OCI-LY1 (cell line): ENCODE results near the gene SULF2.
A peak's percentile ranks its signal among the peaks of the same experiment; 100 is the strongest.

Experiments used
- H2AFZ ChIP-seq: fragments of 200-600 bp; sonication (generic), shearing (Covaris generic); 2 replicates; pipeline ENCODE4 v1.6.0; 2014; ENCODE audit warnings: antibody characterized with exemption, mild to moderate bottlenecking, low read length
- H3F3A ChIP-seq: fragments of 200-600 bp; sonication (generic), shearing (Covaris generic); 2 replicates; pipeline ENCODE4 v1.6.0; 2014; ENCODE audit warnings: mild to moderate bottlenecking, antibody characterized with exemption, low read length, moderate library complexity; ENCODE audit not compliant: insufficient read depth
- H3K27ac ChIP-seq: fragments of 200-600 bp; sonication (generic); 2 replicates; pipeline ENCODE4 v1.5.1; 2014; ENCODE audit warnings: low read length, mixed run types, mild to moderate bottlenecking, low read depth; ENCODE audit not compliant: poor library complexity, severe bottlenecking
- H3K27me3 ChIP-seq: fragments of 200-600 bp; sonication (generic); 2 replicates; pipeline ENCODE4 v1.6.0; 2014; ENCODE audit warnings: antibody characterized with exemption, mild to moderate bottlenecking, low read length, moderate library complexity; ENCODE audit not compliant: insufficient read depth
- H3K36me3 ChIP-seq: fragments of 200-600 bp; sonication (generic); 2 replicates; pipeline ENCODE4 v1.6.1; 2014; ENCODE audit warnings: mild to moderate bottlenecking, antibody characterized with exemption, low read length, moderate library complexity, mixed read lengths; ENCODE audit not compliant: insufficient read depth
- H3K4me1 ChIP-seq: fragments of 200-600 bp; sonication (generic); 2 replicates; pipeline ENCODE4 v1.5.1; 2014; ENCODE audit warnings: mild to moderate bottlenecking, low read length, moderate library complexity; ENCODE audit not compliant: insufficient read depth, severe bottlenecking
- H3K4me2 ChIP-seq: fragments of 200-600 bp; sonication (generic), shearing (Covaris generic); 2 replicates; pipeline ENCODE4 v1.6.1; 2014; ENCODE audit warnings: low read length
- H3K4me3 ChIP-seq: fragments of 200-600 bp; sonication (generic); 2 replicates; pipeline ENCODE4 v1.5.1; 2014; ENCODE audit warnings: low read length, low read depth, mild to moderate bottlenecking, mixed read lengths; ENCODE audit not compliant: poor library complexity, severe bottlenecking
- H3K79me2 ChIP-seq: fragments of 200-600 bp; shearing (Covaris generic); 2 replicates; pipeline ENCODE4 v1.6.1; 2016; ENCODE audit warnings: mixed run types, low read length, mixed read lengths; ENCODE audit not compliant: insufficient read depth
- H3K9ac ChIP-seq: fragments of 200-600 bp; sonication (generic), shearing (Covaris generic); 2 replicates; pipeline ENCODE4 v1.6.1; 2014; ENCODE audit warnings: mild to moderate bottlenecking, low read length, mixed read lengths
- H3K9me2 ChIP-seq: fragments of 200-600 bp; sonication (generic), shearing (Covaris generic); 2 replicates; pipeline ENCODE4 v1.6.1; 2014; ENCODE audit warnings: low read depth, mild to moderate bottlenecking, low read length, mixed read lengths
- H3K9me3 ChIP-seq: fragments of 200-600 bp; shearing (Covaris generic); 2 replicates; pipeline ENCODE4 v1.6.1; 2014; ENCODE audit warnings: low read length, mixed read lengths
- H4K20me1 ChIP-seq: fragments of 200-600 bp; sonication (generic), shearing (Covaris generic); 2 replicates; pipeline ENCODE4 v1.6.0; 2016; ENCODE audit warnings: mild to moderate bottlenecking, low read length; ENCODE audit not compliant: insufficient read depth
- EZH2 ChIP-seq: fragments of 200-600 bp; sonication (generic), shearing (Covaris generic); IDR thresholded peaks from 2 replicates; pipeline ENCODE4 v1.8.0; 2017; ENCODE audit warnings: borderline replicate concordance, mixed run types, mild to moderate bottlenecking, antibody characterized with exemption, low read length, moderate library complexity, mixed read lengths
- TF ChIP-seq, protein P1 (sequence below): fragments of 200-600 bp; sonication (generic), shearing (Covaris generic); IDR thresholded peaks from 2 replicates; pipeline ENCODE4 v1.5.1; 2017; ENCODE audit warnings: mild to moderate bottlenecking, antibody characterized with exemption, low read length, moderate library complexity, mixed read lengths

Gene SULF2

GRCh38 chr20:47618479-47618878 lies 166.8 kb downstream of the SULF2 start:
- H3K4me1 ChIP-seq, result peaks cover 25% of the 10 kb centered on the region
- H3K36me3 ChIP-seq, result peaks cover 46% of the 10 kb centered on the region
- H3F3A ChIP-seq, result peaks cover 5% of the 10 kb centered on the region; the same call in 1 of the 2 replicates
- no peaks in the 10 kb centered on the region for H3K9me3 ChIP-seq
- H3K9me2 ChIP-seq, result no peaks in the 10 kb centered on the region
- H3K4me3 ChIP-seq, result no peak overlapping the region
- no peak overlapping the region for H2AFZ ChIP-seq
- no peak overlapping the region for H3K27ac ChIP-seq
- H3K4me2 ChIP-seq, result no peak overlapping the region
- peaks cover 78% of the 10 kb centered on the region for H3K79me2 ChIP-seq
- TF ChIP-seq, protein P1, sequence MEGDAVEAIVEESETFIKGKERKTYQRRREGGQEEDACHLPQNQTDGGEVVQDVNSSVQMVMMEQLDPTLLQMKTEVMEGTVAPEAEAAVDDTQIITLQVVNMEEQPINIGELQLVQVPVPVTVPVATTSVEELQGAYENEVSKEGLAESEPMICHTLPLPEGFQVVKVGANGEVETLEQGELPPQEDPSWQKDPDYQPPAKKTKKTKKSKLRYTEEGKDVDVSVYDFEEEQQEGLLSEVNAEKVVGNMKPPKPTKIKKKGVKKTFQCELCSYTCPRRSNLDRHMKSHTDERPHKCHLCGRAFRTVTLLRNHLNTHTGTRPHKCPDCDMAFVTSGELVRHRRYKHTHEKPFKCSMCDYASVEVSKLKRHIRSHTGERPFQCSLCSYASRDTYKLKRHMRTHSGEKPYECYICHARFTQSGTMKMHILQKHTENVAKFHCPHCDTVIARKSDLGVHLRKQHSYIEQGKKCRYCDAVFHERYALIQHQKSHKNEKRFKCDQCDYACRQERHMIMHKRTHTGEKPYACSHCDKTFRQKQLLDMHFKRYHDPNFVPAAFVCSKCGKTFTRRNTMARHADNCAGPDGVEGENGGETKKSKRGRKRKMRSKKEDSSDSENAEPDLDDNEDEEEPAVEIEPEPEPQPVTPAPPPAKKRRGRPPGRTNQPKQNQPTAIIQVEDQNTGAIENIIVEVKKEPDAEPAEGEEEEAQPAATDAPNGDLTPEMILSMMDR, result no peak
- TF ChIP-seq EZH2, result no peak
- H3K27me3 ChIP-seq, result no peaks in the 10 kb centered on the region
- no peak overlapping the region for H3K9ac ChIP-seq
- H4K20me1 ChIP-seq, result no peaks in the 10 kb centered on the region

DNA sequence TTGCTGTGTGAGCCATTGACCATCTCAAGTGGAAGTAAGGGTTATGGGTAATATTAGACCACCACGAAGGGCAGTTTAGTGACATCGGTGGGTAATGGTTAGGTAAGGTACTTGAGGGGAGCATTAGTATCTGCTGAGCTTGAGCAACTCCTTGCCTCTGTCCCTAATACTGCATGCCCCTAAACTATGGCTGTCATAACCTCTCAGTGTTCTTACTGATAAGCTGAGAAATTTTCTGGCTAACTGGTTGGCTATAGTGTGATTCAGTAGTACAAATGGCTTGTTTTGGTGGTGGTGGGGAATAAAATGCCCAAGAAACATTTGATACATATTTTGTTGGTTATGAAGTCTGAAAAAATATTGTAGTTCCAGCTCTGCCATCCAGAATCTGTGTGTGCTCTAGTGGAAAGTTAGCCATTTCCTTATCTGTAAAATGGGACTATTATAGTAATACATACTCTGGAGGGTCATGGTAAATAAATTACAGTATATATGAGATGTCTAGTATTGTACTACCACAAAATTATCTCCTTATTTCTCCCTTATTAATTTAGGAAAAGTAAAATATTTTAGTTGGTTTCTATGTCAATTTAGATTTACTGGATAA lies 170.5 kb downstream of the SULF2 start:
- H3K79me2 ChIP-seq, result peaks cover 90% of the 10 kb centered on the region
- H3K36me3 ChIP-seq, result peaks cover 42% of the 10 kb centered on the region

DNA sequence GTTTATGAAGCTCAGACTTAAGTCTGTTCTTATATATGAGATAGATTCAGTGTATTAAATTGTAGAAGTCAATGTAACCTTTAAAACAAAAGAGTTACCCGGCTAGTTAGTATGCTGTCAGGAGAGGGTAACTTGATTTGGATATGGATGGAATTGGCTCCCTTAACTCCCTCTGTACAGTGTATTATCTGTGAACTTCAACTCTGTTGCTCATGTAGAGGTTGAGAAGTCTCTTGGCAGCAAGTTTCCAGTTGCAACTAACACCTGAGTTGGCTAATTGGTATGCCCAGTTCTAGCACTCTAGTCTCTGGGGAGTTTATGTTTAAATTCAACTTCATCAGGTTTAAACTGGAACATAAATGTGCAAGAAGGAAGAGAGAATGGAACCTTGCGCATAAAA lies 172.6 kb downstream of the SULF2 start:
- H3K27ac ChIP-seq, result peak overlapping the region; percentile 52
- H3K27me3 ChIP-seq, result no peaks in the 10 kb centered on the region
- no peaks in the 10 kb centered on the region for H3K9me2 ChIP-seq
- H2AFZ ChIP-seq, result no peak overlapping the region
- H3K4me1 ChIP-seq, result peaks cover 51% of the 10 kb centered on the region
- H3K36me3 ChIP-seq, result peaks cover 48% of the 10 kb centered on the region
- H3K4me3 ChIP-seq, result no peak overlapping the region
- H3K79me2 ChIP-seq, result peaks cover 91% of the 10 kb centered on the region
- H3F3A ChIP-seq, result peaks cover 4% of the 10 kb centered on the region
- no peaks in the 10 kb centered on the region for H4K20me1 ChIP-seq
- no peak overlapping the region for H3K4me2 ChIP-seq
- TF ChIP-seq, protein P1, result no peak
- no peak for TF ChIP-seq EZH2
- H3K9me3 ChIP-seq, result no peaks in the 10 kb centered on the region
- H3K9ac ChIP-seq, result no peak overlapping the region

More for the DNA sequence above, 170.5 kb downstream of the SULF2 start:
- Histone ChIP-seq H3K4me2 (no peak overlapping the region), H3F3A (no peaks in the 10 kb centered on the region; the same call in 1 of the 2 replicates), H3K9ac (no peak overlapping the region), H3K27ac (peak overlapping the region; percentile 24), H3K9me3 (no peaks in the 10 kb centered on the region), H3K9me2 (no peaks in the 10 kb centered on the region), H3K4me1 (peaks cover 42% of the 10 kb centered on the region), H3K4me3 (no peak overlapping the region), H4K20me1 (no peaks in the 10 kb centered on the region), H3K27me3 (no peaks in the 10 kb centered on the region), H2AFZ (no peak overlapping the region)
- TF ChIP-seq, protein P1, result no peak
- no peak for TF ChIP-seq EZH2
